IMR-90 (cell line): ENCODE measurements around the gene CD244. TPM values are rescaled to one million over a fixed set of nuclear protein-coding genes. Genes with fewer than 3 reads are reported as not detected.

Source experiments
- ATAC-seq: fragments of 200-7000 bp; cut with Tn5 transposase; 2 replicates; pipeline ENCODE4 v1.9.1; 2020; ENCODE audit warnings: low read depth, mild to moderate bottlenecking, moderate library complexity
- Bru-seq: library from RNA; stranded (reverse); fragments of 400-500 nt; gene quantifications from one replicate; lab custom pipeline; 2021; lab: Mats Ljungman, UMichigan
- BruChase-seq, 2 experiments: library from RNA; stranded (reverse); fragments of 400-500 nt; gene quantifications; one replicate each; lab custom pipeline; 2021; lab: Mats Ljungman, UMichigan
- BruUV-seq: library from RNA; stranded (reverse); fragments of 400-500 nt; replicated peaks from 2 replicates; lab custom pipeline; 2021; lab: Mats Ljungman, UMichigan
- CTCF ChIA-PET: fragments of 300-600 bp; formaldehyde crosslinking; extraction: SDS; loops from one replicate; lab custom pipeline; 2021; ENCODE audit warnings: antibody characterized with exemption; lab: Yijun Ruan, JAX
- POLR2A ChIA-PET: fragments of 300-600 bp; sonication (Branson Sonifier 250); formaldehyde crosslinking; loops from one replicate; lab custom pipeline; 2022; ENCODE audit warnings: antibody characterized with exemption; ENCODE audit not compliant: unreplicated experiment; lab: Charles Lee
- DNase-seq: peaks from one replicate; pipeline ENCODE4 v3.0.0; 2013
- H2AFZ ChIP-seq: replicated peaks from 2 replicates; pipeline ENCODE3; 2013; ENCODE audit warnings: low read length, mild to moderate bottlenecking; ENCODE audit not compliant: poor library complexity
- H2AK5ac ChIP-seq: 2 replicates; pipeline ENCODE4 v1.6.1; 2013; ENCODE audit warnings: low read depth, low read length, inconsistent platforms
- H2AK9ac ChIP-seq: replicated peaks from 2 replicates; pipeline ENCODE3; 2013; ENCODE audit warnings: mild to moderate bottlenecking, low read depth, low read length, moderate library complexity; ENCODE audit not compliant: poor library complexity
- H2BK120ac ChIP-seq: 2 replicates; pipeline ENCODE4 v1.6.1; 2013; ENCODE audit warnings: low read depth, low read length, inconsistent platforms
- H2BK15ac ChIP-seq: 3 replicates; pipeline ENCODE4 v1.6.1; 2013; ENCODE audit warnings: low read depth, low read length, inconsistent platforms
- H2BK20ac ChIP-seq: 2 replicates; pipeline ENCODE4 v1.6.1; 2013; ENCODE audit warnings: low read depth, mild to moderate bottlenecking, inconsistent platforms, low read length, moderate library complexity
- H2BK5ac ChIP-seq: 2 replicates; pipeline ENCODE4 v1.6.1; 2013; ENCODE audit warnings: mild to moderate bottlenecking, low read depth, low read length, inconsistent platforms; ENCODE audit not compliant: poor library complexity, severe bottlenecking
- H3K14ac ChIP-seq: replicated peaks from 2 replicates; pipeline ENCODE4 v1.6.1; 2013; ENCODE audit warnings: low read depth, low read length, inconsistent platforms
- H3K18ac ChIP-seq: 2 replicates; pipeline ENCODE4 v1.6.1; 2013; ENCODE audit warnings: low read depth, low read length, control low read depth
- H3K23ac ChIP-seq: 2 replicates; pipeline ENCODE4 v1.6.1; 2013; ENCODE audit warnings: low read depth, low read length, inconsistent platforms
- H3K27ac ChIP-seq: 2 replicates; pipeline ENCODE4 v1.5.1; 2013; ENCODE audit warnings: mild to moderate bottlenecking, control low read depth, low read length; ENCODE audit not compliant: insufficient read depth
- H3K27me3 ChIP-seq: 2 replicates; pipeline ENCODE4 v1.6.1; 2013; ENCODE audit warnings: low read length; ENCODE audit not compliant: control insufficient read depth, insufficient read depth
- H3K36me3 ChIP-seq: 2 replicates; pipeline ENCODE4 v1.6.1; 2013; ENCODE audit warnings: low read length, mixed read lengths; ENCODE audit not compliant: control insufficient read depth, insufficient read depth
- H3K4ac ChIP-seq: 2 replicates; pipeline ENCODE4 v1.6.1; 2013; ENCODE audit warnings: low read depth, low read length, inconsistent platforms
- H3K4me1 ChIP-seq: 2 replicates; pipeline ENCODE4 v1.6.1; 2013; ENCODE audit warnings: low read length, mixed read lengths; ENCODE audit not compliant: control insufficient read depth, insufficient read depth
- H3K4me2 ChIP-seq: 2 replicates; pipeline ENCODE4 v1.6.1; 2013; ENCODE audit warnings: low read depth, mild to moderate bottlenecking, control low read depth, low read length, moderate library complexity
- H3K4me3 ChIP-seq: 2 replicates; pipeline ENCODE4 v1.5.1; 2013; ENCODE audit warnings: low read depth, mild to moderate bottlenecking, control low read depth, low read length, moderate library complexity; ENCODE audit not compliant: insufficient read depth
- H3K56ac ChIP-seq: 2 replicates; pipeline ENCODE4 v1.6.1; 2013; ENCODE audit warnings: low read length, inconsistent platforms; ENCODE audit not compliant: insufficient read depth; ENCODE audit errors: extremely low read depth
- H3K79me1 ChIP-seq, 2 experiments: 2 replicates each; pipeline ENCODE4 v1.6.1; 2013; ENCODE audit warnings: low read length in 2 of 2, inconsistent platforms in 1 of 2, low read depth in 1 of 2
- H3K9ac ChIP-seq: 2 replicates; pipeline ENCODE4 v1.6.1; 2013; ENCODE audit warnings: low read depth, low read length, control low read depth
- H3K9me1 ChIP-seq: 2 replicates; pipeline ENCODE4 v1.6.1; 2013; ENCODE audit warnings: low read length, inconsistent platforms; ENCODE audit not compliant: insufficient read depth
- H3K9me3 ChIP-seq: 2 replicates; pipeline ENCODE4 v1.6.1; 2013; ENCODE audit warnings: low read length; ENCODE audit not compliant: control insufficient read depth, insufficient read depth
- H4K20me1 ChIP-seq: 2 replicates; pipeline ENCODE4 v1.6.1; 2013; ENCODE audit warnings: low read length, inconsistent platforms; ENCODE audit not compliant: insufficient read depth
- H4K5ac ChIP-seq: 2 replicates; pipeline ENCODE4 v1.6.1; 2013; ENCODE audit warnings: mild to moderate bottlenecking, low read depth, low read length, control low read depth
- H4K8ac ChIP-seq, 2 experiments: 2 replicates each; pipeline ENCODE4 v1.6.1; 2013; ENCODE audit warnings: low read depth in 2 of 2, low read length in 2 of 2, control low read depth in 1 of 2, inconsistent platforms in 1 of 2
- H4K91ac ChIP-seq: 2 replicates; pipeline ENCODE4 v1.6.1; 2013; ENCODE audit warnings: low read depth, low read length, inconsistent platforms; ENCODE audit not compliant: insufficient read depth
- CEBPB ChIP-seq: IDR thresholded peaks from 2 replicates; pipeline ENCODE4 v1.6.1; 2012; ENCODE audit warnings: low read depth, low read length, improper control_type of control experiment
- CHD1 ChIP-seq: IDR thresholded peaks from 2 replicates; pipeline ENCODE4 v1.6.1; 2012; ENCODE audit warnings: low read depth, low read length, improper control_type of control experiment
- CTCF ChIP-seq: conservative IDR thresholded peaks from 2 replicates; pipeline ENCODE4 v1.5.1; 2012; ENCODE audit warnings: mild to moderate bottlenecking, low read depth, low read length, improper control_type of control experiment
- ELK1 ChIP-seq: fragments of 150-350 bp; IDR thresholded peaks from 2 replicates; pipeline ENCODE4 v1.6.1; 2016; ENCODE audit warnings: low read depth, mild to moderate bottlenecking, low read length, moderate library complexity, borderline replicate concordance
- FOS ChIP-seq: fragments of 150-350 bp; IDR thresholded peaks from 2 replicates; pipeline ENCODE4 v1.6.1; 2016; ENCODE audit warnings: low read depth, low read length
- MAFK ChIP-seq: IDR thresholded peaks from 2 replicates; pipeline ENCODE4 v1.6.1; 2012; ENCODE audit warnings: low read depth, low read length, improper control_type of control experiment
- MXI1 ChIP-seq: IDR thresholded peaks from 2 replicates; pipeline ENCODE4 v1.6.1; 2012; ENCODE audit warnings: low read depth, mild to moderate bottlenecking, low read length, moderate library complexity, borderline replicate concordance
- NFE2L2 ChIP-seq: fragments of 150-350 bp; IDR thresholded peaks from 2 replicates; pipeline ENCODE4 v1.6.1; 2016; ENCODE audit warnings: low read depth, mild to moderate bottlenecking, low read length
- POLR2A ChIP-seq: IDR thresholded peaks from 2 replicates; pipeline ENCODE4 v1.6.1; 2012; ENCODE audit warnings: mild to moderate bottlenecking, low read depth, low read length
- RAD21 ChIP-seq: IDR thresholded peaks from 2 replicates; pipeline ENCODE4 v1.6.1; 2012; ENCODE audit warnings: low read length, improper control_type of control experiment
- RCOR1 ChIP-seq: IDR thresholded peaks from 2 replicates; pipeline ENCODE4 v1.6.1; 2012; ENCODE audit warnings: mild to moderate bottlenecking, low read length, improper control_type of control experiment; ENCODE audit not compliant: insufficient replicate concordance
- RFX5 ChIP-seq: IDR thresholded peaks from 2 replicates; pipeline ENCODE4 v1.8.0; 2012; ENCODE audit warnings: low read depth, mild to moderate bottlenecking, low read length, moderate library complexity
- USF2 ChIP-seq: fragments of 150-350 bp; IDR thresholded peaks from 2 replicates; pipeline ENCODE4 v1.6.1; 2017; ENCODE audit warnings: mild to moderate bottlenecking, antibody characterized with exemption, low read length, low read depth
- WGBS, 2 experiments: methylation state at CpG; one replicate each; pipeline versions ENCODE4 v1.1.5 to v1.1.7; 2013; ENCODE audit warnings: missing lambda C conversion rate in 2 of 2; ENCODE audit not compliant: insufficient read length in 1 of 2; ENCODE audit errors: extremely low coverage in 2 of 2; 5-methylcytosine and 5-hydroxymethylcytosine counted together
- dilution Hi-C: fragments of 300-500 bp; cut with HindIII; formaldehyde crosslinking; loops from one replicate; pipeline ENCODE4 v1.14.3; 2018; ENCODE audit warnings: low sequenced_read_pairs; ENCODE audit not compliant: unreplicated experiment
- in situ Hi-C: fragments of 300-500 bp; cut with MboI; formaldehyde crosslinking; loops from 3 replicates; pipeline ENCODE4 v1.14.3; 2019; ENCODE audit warnings: low sequenced_read_pairs, inconsistent platforms, mixed read lengths
- intact Hi-C: fragments of 100-400 bp; cut with micrococcal nuclease; formaldehyde crosslinking; loops from 2 replicates; pipeline ENCODE4 v1.10.0; 2022
- long read RNA-seq: library from polyadenylated mRNA; unstranded; transcript quantifications from one replicate; pipeline ENCODE4 v2.0.0, GENCODE V29; 2021; ENCODE audit not compliant: unreplicated experiment
- polyA plus RNA-seq, 3 experiments: library from polyadenylated mRNA; depleted of rRNA; stranded (reverse); fragments of >200 nt; gene quantifications; 2 replicates each; pipeline ENCODE4 v1.2.3, GENCODE V29; 2012; ENCODE audit warnings: low replicate concordance in 1 of 3
- total RNA-seq: library from RNA; depleted of rRNA; stranded (reverse); fragments of >200 nt; gene quantifications from 2 replicates; pipeline ENCODE4 v1.2.3, GENCODE V29; 2012; rRNA removed

The CD244 gene
- total RNA-seq (not detected in 2 replicates), polyA plus RNA-seq (2012; rRNA removed) (not detected in 2 replicates), Bru-seq, nascent RNA (not detected), BruChase-seq, experiment 1, labeled RNA remaining after a 6-hour chase (not detected), BruChase-seq, experiment 2, labeled RNA remaining after a 2-hour chase (not detected)
- polyA plus RNA-seq (2012; cell fraction: cytosol; rRNA removed), result not detected in 2 replicates
- polyA plus RNA-seq (2012; cell fraction: nucleus; rRNA removed; ENCODE audit: low replicate concordance), result not detected in 2 replicates
- long read RNA-seq, result 0 reads

- POLR2A ChIA-PET, result no interaction called here
- dilution Hi-C loops, result no loop called here
These were observed at the start of gene CD244 for GRCh38 chr1:160862203-160863060. Gene CD244, minus strand, starts transcription at chr1:160862887. Its CDS starts 210 bp downstream, at chr1:160862677.

More at GRCh38 chr1:160862203-160863060, at the start of gene CD244:
- TF ChIP-seq RFX5 (no peak), CHD1 (no peak), USF2 (no peak), ELK1 (no peak), CTCF (no peak), RAD21 (no peak), MXI1 (no peak), FOS (no peak), MAFK (no peak), POLR2A (no peak), NFE2L2 (no peak), RCOR1 (no peak), CEBPB (no peak)
- H3K79me1 ChIP-seq, result no peaks in the 10 kb centered on the region
- no peak within 1 kb of the TSS for H3K27ac ChIP-seq
- H3K4ac ChIP-seq, result no peak within 1 kb of the TSS
- no peak within 1 kb of the TSS for H2AK5ac ChIP-seq
- H2BK120ac ChIP-seq, result no peak within 1 kb of the TSS
- no peak within 1 kb of the TSS for H3K18ac ChIP-seq
- H3K56ac ChIP-seq, result no peak within 1 kb of the TSS
- intact Hi-C loops, result no loop called here
- H3K14ac ChIP-seq, result no peak within 1 kb of the TSS
- H4K8ac ChIP-seq, result no peak within 1 kb of the TSS
- no peak within 1 kb of the TSS for H3K4me2 ChIP-seq
- no peak within 1 kb of the TSS for H3K23ac ChIP-seq
- H4K20me1 ChIP-seq, result no peaks in the 10 kb centered on the region
- no peak within 1 kb of the TSS for H2BK5ac ChIP-seq
- no peaks in the 10 kb centered on the region for H3K4me1 ChIP-seq
- no TSS peak for BruUV-seq
- H3K4me3 ChIP-seq, result no peak within 1 kb of the TSS
- no peaks in the 10 kb centered on the region for H3K9me1 ChIP-seq
- no peak within 1 kb of the TSS for H2AK9ac ChIP-seq
- DNase-seq, result no peak
- no peaks in the 10 kb centered on the region for H3K27me3 ChIP-seq
- CTCF ChIA-PET, result no interaction called here
- no peaks in the 10 kb centered on the region for H3K9me3 ChIP-seq
- no peak for ATAC-seq
- no peak within 1 kb of the TSS for H2BK20ac ChIP-seq
- in situ Hi-C loops, result no loop called here
- H2BK15ac ChIP-seq, result no peak within 1 kb of the TSS
- WGBS, 2 experiments, result 23% methylated on average over 5 of the region's 12 CpGs; no CpG with 5 or more reads in 1 of the 2 experiments
- H4K5ac ChIP-seq, result no peak within 1 kb of the TSS
- H3K36me3 ChIP-seq, result no peaks in the 10 kb centered on the region
- H2AFZ ChIP-seq, result no peak within 1 kb of the TSS
- no peak within 1 kb of the TSS for H4K91ac ChIP-seq
- no peak within 1 kb of the TSS for H3K9ac ChIP-seq
